GM20000 (cell line): ENCODE results near the gene CLEC10A.

Experiments used
- DNase-seq: peaks from one replicate; pipeline ENCODE4 v3.0.0; 2012; ENCODE audit warnings: low spot score
- TF ChIP-seq, protein P1 (sequence below): IDR thresholded peaks from 2 replicates; pipeline ENCODE4 v1.5.1; 2012; ENCODE audit warnings: mild to moderate bottlenecking, control low read depth; ENCODE audit errors: extremely low read depth, missing control alignments

The CLEC10A gene

DNA sequence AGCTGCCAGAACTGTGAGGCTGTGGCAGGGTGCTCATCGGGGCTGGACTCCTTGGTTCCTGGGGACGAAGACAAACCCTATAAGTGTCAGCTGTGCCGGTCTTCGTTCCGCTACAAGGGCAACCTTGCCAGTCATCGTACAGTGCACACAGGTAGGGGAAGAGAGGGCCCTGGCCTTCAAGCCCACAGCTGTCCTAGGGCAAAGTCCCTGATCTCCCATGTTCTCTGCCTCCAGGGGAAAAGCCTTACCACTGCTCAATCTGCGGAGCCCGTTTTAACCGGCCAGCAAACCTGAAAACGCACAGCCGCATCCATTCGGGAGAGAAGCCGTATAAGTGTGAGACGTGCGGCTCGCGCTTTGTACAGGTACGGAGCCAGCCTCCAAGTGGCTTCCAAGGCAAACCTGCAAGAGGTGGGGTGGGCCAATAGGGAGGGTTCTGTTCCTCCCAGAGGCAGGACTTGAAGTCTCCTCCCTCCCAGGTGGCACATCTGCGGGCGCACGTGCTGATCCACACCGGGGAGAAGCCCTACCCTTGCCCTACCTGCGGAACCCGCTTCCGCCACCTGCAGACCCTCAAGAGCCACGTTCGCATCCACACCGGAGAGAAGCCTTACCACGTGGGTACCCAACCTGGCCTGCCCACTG, 53.5 kb downstream of the CLEC10A start:
- no peak for DNase-seq
- TF ChIP-seq, protein P1, sequence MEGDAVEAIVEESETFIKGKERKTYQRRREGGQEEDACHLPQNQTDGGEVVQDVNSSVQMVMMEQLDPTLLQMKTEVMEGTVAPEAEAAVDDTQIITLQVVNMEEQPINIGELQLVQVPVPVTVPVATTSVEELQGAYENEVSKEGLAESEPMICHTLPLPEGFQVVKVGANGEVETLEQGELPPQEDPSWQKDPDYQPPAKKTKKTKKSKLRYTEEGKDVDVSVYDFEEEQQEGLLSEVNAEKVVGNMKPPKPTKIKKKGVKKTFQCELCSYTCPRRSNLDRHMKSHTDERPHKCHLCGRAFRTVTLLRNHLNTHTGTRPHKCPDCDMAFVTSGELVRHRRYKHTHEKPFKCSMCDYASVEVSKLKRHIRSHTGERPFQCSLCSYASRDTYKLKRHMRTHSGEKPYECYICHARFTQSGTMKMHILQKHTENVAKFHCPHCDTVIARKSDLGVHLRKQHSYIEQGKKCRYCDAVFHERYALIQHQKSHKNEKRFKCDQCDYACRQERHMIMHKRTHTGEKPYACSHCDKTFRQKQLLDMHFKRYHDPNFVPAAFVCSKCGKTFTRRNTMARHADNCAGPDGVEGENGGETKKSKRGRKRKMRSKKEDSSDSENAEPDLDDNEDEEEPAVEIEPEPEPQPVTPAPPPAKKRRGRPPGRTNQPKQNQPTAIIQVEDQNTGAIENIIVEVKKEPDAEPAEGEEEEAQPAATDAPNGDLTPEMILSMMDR: no peak

DNA sequence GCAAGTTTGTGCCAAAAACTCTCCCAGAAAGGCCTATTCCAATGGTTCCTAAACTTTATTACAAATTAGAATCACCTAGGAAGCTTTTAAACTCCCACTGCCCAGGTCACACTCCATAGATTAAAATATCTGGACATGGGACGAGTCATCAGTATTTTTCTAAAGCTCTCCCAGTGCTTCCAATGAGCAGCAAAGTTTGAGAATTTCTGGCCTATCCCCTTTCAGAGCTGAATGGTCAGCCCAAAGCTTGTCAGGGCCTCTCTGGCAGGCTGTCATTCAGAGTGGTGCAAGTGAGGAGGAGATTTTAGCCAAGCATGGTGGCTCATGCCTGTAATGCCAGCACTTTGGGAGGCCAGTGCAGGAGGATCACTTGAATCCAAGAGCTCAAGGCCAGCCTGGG, 54.8 kb downstream of the CLEC10A start:
- no peak for DNase-seq
- TF ChIP-seq, protein P1: no peak
